Stimulated activated CD4-positive, alpha-beta T cell treated with anti-CD3 and anti-CD28 coated beads, TNF-alpha, amount 100 ng/mL, for 4 hours (primary cell): ENCODE data around the gene PAPOLB.
A peak's percentile ranks its signal among the peaks of the same experiment; 100 is the strongest.
"Not testable (repeated sequence)": the region's sequence is repeated elsewhere in the genome, so short reads cannot be mapped to it uniquely, and the experiment has no call there.

Experiments used
- DNase-seq, 3 experiments: peaks; one replicate each; pipeline ENCODE4 v3.0.0-alpha.2; 2020; ENCODE audit warnings: low read depth in 3 of 3

PAPOLB gene

GRCh38 chr7:4861673-4862072 lies at the start of gene PAPOLB:
TSS of gene PAPOLB (minus strand) at chr7:4862030. CDS start at chr7:4861810, 220 bp downstream.
- DNase-seq, result no peak

GRCh38 chr7:4911111-4911828 lies 49.4 kb upstream of the PAPOLB start:
- DNase-seq, result no peak

DNA sequence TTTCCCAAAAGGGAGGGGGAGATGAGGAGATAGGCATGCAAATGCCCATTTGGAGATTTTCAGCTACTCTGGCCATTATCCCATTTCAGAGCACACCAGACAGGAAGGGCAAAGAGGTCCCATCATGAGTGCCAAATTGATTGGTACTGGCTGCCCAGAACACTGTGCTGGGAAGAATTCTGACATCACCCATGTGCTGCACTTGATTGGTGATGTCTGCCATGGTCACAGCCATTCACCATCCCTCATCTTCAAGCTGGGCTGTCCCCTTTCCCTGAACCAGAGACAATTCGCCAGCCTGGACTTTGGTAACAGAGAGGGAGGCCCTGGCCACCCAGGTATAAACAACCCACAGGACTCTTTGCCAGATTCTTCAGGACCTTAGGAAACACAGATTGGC lies 44.9 kb upstream of the PAPOLB start:
- DNase-seq, result no peak

DNA sequence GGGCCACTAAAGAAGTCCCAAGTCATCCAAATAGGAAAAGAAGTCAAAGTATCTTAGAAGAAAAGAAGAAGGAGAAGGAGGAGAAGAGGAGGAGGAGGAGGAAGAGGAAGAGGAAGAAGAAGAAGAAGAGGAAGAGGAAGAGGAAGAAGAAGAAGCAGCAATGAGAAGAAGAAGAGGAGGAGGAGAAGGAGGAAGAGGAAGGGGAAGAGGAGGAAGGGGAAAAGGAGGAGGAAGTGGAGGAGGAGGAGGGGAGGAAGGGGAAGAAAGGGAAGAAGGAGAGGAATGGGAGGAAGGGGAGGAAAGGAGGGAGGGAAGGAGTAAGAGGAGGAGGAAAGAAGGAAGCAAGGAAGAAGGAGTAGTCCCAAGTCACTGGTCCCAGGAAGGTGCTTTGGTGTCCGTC lies 43.3 kb upstream of the PAPOLB start:
- DNase-seq, result no peak

DNA sequence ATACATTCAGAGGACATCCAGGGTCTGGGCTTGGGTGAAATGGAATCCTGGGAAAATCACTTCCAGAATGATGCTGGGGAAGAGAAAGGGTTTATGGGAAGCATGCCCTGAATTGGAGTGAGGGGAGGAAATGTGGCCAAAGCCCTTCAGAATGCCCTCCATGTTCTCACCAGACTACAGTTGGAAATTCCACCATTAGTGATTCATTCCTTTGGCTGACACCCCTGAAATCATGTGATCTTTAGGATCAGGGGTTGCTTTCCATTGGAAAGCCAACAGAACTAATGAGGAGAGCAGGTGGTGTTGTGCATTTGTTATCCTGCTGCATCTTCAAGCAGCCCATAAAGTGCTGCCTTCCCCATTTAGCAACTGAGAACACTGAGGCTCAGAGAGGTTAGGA lies 42.5 kb upstream of the PAPOLB start:
- no peak for DNase-seq

DNA sequence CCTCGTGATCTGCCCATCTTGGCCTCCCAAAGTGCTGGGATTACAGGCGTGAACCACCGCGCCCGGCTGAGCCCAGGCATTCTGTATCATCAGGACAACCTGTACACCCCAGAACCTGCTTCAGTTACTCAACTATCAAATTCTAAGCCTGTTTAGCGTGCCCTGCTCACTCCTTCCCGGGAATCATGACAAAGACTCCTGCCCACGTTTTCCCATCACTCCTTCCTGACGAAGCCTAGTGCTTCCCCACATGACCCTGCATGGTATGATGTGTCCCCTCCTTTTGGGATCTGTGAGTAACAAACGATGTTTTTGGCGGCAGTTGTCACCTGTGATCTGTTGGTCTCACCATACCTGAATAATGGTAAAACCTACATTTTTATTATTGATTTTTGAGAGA lies 33.9 kb upstream of the PAPOLB start:
- no peak for DNase-seq

- DNase-seq, result no peak
Measured at GRCh38 chr7:4894482-4894881, 32.7 kb upstream of the PAPOLB start.

DNA sequence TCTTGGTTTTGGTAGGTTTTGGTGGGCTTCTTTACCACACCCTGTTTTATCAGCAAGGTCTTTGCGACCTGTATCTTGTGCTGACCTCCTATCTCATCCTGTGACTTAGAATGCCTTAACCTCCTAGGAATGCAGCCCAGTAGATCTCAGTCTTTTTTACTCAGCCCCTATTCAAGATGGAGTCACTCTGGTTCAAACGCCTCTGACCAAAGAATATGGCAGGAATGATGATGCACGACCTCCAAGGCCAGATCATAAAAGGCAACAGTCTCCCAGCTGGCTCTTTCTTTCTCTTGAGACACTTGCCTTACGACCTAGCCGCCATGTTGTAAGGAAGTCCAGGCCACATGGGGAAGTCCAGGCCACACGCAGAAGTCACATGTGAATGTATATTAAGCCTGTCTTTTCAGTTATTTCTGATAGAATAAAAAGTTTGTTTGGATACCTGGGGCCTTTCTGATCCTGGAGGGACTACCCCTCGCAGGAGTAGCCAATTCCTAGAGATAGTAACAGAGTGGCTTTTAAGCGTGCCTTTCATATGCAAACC lies 32.2 kb upstream of the PAPOLB start:
- no peak for DNase-seq

GRCh38 chr7:4893188-4893587 lies 31.4 kb upstream of the PAPOLB start:
- not testable (repeated sequence) for DNase-seq

DNA sequence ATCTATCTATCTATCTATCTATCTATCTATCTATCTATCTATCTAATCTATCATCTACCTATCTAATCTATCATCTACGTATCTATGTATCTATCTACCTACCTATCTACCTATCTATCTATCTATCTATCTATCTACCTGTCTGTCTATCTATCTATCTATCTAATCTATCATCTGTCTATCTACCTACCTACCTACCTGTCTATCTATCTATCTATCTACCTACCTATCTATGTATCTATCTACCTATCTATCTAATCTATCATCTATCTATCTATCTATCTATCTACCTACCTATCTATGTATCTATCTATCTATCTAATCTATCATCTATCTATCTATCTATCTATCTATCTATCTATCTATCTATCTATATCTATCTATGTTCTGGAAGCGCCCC lies 29.7 kb upstream of the PAPOLB start:
- DNase-seq, result not testable (repeated sequence)

GRCh38 chr7:4889682-4890081 lies 27.9 kb upstream of the PAPOLB start:
- DNase-seq, result no peak

- no peak for DNase-seq
Measured at GRCh38 chr7:4888161-4888560, 26.3 kb upstream of the PAPOLB start.

DNA sequence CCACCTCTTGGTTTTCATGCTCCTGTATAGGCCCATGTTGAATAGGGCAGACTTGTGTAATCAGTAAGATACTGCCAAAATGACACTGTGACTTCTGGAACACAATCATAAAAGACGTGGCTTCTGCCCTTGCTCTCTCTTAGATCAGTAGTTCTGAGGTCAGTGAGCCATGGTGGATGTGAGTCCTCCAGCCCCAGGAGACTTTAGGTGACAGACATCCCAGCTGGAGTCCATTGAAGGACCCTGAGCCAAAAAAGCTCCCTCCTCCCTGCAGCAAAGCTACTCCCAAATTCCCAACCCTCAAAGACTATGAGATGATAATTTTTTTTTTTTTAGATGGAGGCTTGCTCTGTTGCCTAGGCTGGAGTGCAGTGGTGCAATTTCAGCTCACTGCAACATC lies 24.8 kb upstream of the PAPOLB start:
- DNase-seq, result no peak

GRCh38 chr7:4885317-4885807 lies 23.5 kb upstream of the PAPOLB start:
- DNase-seq, result no peak

- DNase-seq, result no peak
Measured at GRCh38 chr7:4884164-4884563, 22.3 kb upstream of the PAPOLB start.

GRCh38 chr7:4883372-4884144 lies 21.7 kb upstream of the PAPOLB start, which contains the start of gene RADIL:
TSS of gene RADIL (minus strand) at chr7:4883716. CDS start at chr7:4878139, 5,577 bp downstream.
- peak; percentile 63 to 74 (median 74) for DNase-seq

- DNase-seq, result no peak
Measured at GRCh38 chr7:4883033-4883371, 21.2 kb upstream of the PAPOLB start.

- no peak for DNase-seq
Measured at GRCh38 chr7:4882169-4883032, 20.6 kb upstream of the PAPOLB start.

DNA sequence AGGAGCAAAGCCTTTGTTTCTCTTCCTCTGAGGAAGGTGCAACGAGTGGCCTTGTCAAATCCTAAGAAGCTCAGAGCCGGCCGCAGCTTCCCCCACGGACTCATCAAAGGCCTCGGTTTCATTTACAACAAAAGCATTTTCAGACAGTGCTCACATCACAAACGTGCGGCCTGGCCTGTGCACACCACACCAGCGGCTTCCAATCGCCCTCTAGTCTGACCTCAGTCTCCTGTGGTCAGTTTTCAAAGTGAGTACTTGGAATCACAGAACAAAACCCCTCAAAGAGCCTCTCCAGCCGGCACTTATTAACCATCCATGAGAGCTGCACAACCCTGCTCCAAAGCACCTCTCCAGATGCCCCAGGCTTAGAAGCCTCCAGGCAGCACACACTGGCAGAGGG lies 18.4 kb upstream of the PAPOLB start:
- no peak for DNase-seq

GRCh38 chr7:4879396-4880081 lies 17.7 kb upstream of the PAPOLB start:
- no peak for DNase-seq
